ENCODE measurements around the gene OXGR1. TPM values are rescaled to one million over a fixed set of nuclear protein-coding genes. Genes with fewer than 3 reads are reported as not detected.

Gene OXGR1
- total RNA-seq, 2 experiments from 2014 or later: not detected

- peaks cover 3% of the 10 kb centered on the region for H3K4me1 ChIP-seq (ENCODE audit: insufficient read depth, low read length)
- POLR2A ChIA-PET: no interaction called here
- H3K27ac Mint-ChIP-seq: no peak overlapping the region
Measured at GRCh38 chr13:96996107-96996506, 1.8 kb upstream of the OXGR1 start.

GRCh38 chr13:96994858-96995243, 575 bp upstream of the OXGR1 start:
- DNase-seq (no peak), ATAC-seq (ENCODE audit: poor library complexity) (no peak)
- no peak for TF ChIP-seq CTCF (IDR thresholded peaks at IDR 0.05)
- Mint-ChIP-seq H3K36me3 (ENCODE audit: low read depth) (no peaks in the 10 kb centered on the region), H3K4me3 (no peak overlapping the region), H3K9me3 (no peaks in the 10 kb centered on the region), H3K27ac (no peak overlapping the region), H3K27me3 (peaks cover 78% of the 10 kb centered on the region), H3K4me1 (ENCODE audit: low read depth) (peaks cover 11% of the 10 kb centered on the region)
- Histone ChIP-seq H3K4me1 (ENCODE audit: insufficient read depth, low read length) (peaks cover 3% of the 10 kb centered on the region), H3K36me3 (ENCODE audit: insufficient read depth, low read length) (no peaks in the 10 kb centered on the region), H3K27me3 (ENCODE audit: control insufficient read depth in 1 of 2, insufficient read depth in 2 of 2, low read length in 2 of 2) (peaks cover 23 to 53% of the 10 kb centered on the region in 2 experiments), H3K9me3 (ENCODE audit: control insufficient read depth in 1 of 2, insufficient read depth in 1 of 2, low read length in 2 of 2) (peaks cover 0 to 8% of the 10 kb centered on the region in 2 experiments), H3K4me3 (ENCODE audit: low read length) (no peak overlapping the region), H3K27ac (ENCODE audit: low read depth in 1 of 2, low read length in 2 of 2) (no peak overlapping the region)
- POLR2A ChIA-PET: no interaction called here
- intact Hi-C loops (cut with DNase I, micrococcal nuclease): no loop called here
- CTCF ChIA-PET: no interaction called here

More at GRCh38 chr13:96996107-96996506, 1.8 kb upstream of the OXGR1 start:
- intact Hi-C loops (cut with DNase I, micrococcal nuclease): no loop called here
- no peak for ATAC-seq (ENCODE audit: poor library complexity)
- H3K27me3 ChIP-seq (ENCODE audit: control insufficient read depth in 1 of 2, insufficient read depth in 2 of 2, low read length in 2 of 2): peaks cover 23 to 53% of the 10 kb centered on the region in 2 experiments
- no peak for TF ChIP-seq CTCF (IDR thresholded peaks at IDR 0.05)
- H3K9me3 ChIP-seq (ENCODE audit: control insufficient read depth in 1 of 2, insufficient read depth in 1 of 2, low read length in 2 of 2): peaks cover 0 to 4% of the 10 kb centered on the region in 2 experiments
- no peak overlapping the region for H3K4me3 ChIP-seq (ENCODE audit: low read length)
- peaks cover 11% of the 10 kb centered on the region for H3K4me1 Mint-ChIP-seq (ENCODE audit: low read depth)
- H3K4me3 Mint-ChIP-seq: no peak overlapping the region
- CTCF ChIA-PET: no interaction called here
- no peak overlapping the region for H3K27ac ChIP-seq (ENCODE audit: low read depth in 1 of 2, low read length in 2 of 2)
- no peaks in the 10 kb centered on the region for H3K36me3 Mint-ChIP-seq (ENCODE audit: low read depth)
- no peak for DNase-seq
- no peaks in the 10 kb centered on the region for H3K9me3 Mint-ChIP-seq
- no peaks in the 10 kb centered on the region for H3K36me3 ChIP-seq (ENCODE audit: insufficient read depth, low read length)
- peaks cover 68% of the 10 kb centered on the region for H3K27me3 Mint-ChIP-seq

GRCh38 chr13:96993634-96994016, 651 bp downstream of the OXGR1 start:
- no peak overlapping the region for H3K27ac ChIP-seq (ENCODE audit: low read depth in 1 of 2, low read length in 2 of 2)
- H3K4me3 ChIP-seq (ENCODE audit: low read length): peak overlapping the region; percentile 5
- ATAC-seq (ENCODE audit: poor library complexity): no peak
- CTCF ChIA-PET: no interaction called here
- intact Hi-C loops (cut with DNase I, micrococcal nuclease): no loop called here
- H3K4me1 ChIP-seq (ENCODE audit: insufficient read depth, low read length): peaks cover 3% of the 10 kb centered on the region
- peaks cover 11% of the 10 kb centered on the region for H3K4me1 Mint-ChIP-seq (ENCODE audit: low read depth)
- H3K27ac Mint-ChIP-seq: no peak overlapping the region
- H3K27me3 ChIP-seq (ENCODE audit: control insufficient read depth in 1 of 2, insufficient read depth in 2 of 2, low read length in 2 of 2): peaks cover 23 to 53% of the 10 kb centered on the region in 2 experiments
- no peak for DNase-seq
- H3K36me3 ChIP-seq (ENCODE audit: insufficient read depth, low read length): no peaks in the 10 kb centered on the region
- no peaks in the 10 kb centered on the region for H3K9me3 Mint-ChIP-seq
- H3K9me3 ChIP-seq (ENCODE audit: control insufficient read depth in 1 of 2, insufficient read depth in 1 of 2, low read length in 2 of 2): peaks cover 0 to 8% of the 10 kb centered on the region in 2 experiments
- H3K27me3 Mint-ChIP-seq: peaks cover 78% of the 10 kb centered on the region
- H3K4me3 Mint-ChIP-seq: peak overlapping the region; percentile 12
- no peak for TF ChIP-seq CTCF (IDR thresholded peaks at IDR 0.05)
- H3K36me3 Mint-ChIP-seq (ENCODE audit: low read depth): no peaks in the 10 kb centered on the region
- POLR2A ChIA-PET: interaction anchor here (0.7 kb wide), 1 partner anchor 700 kb away, joined by 4 read pairs; no protein-coding TSS in a partner anchor
